ENCODE results near the gene PRAMEF9.
A peak's percentile ranks its signal among the peaks of the same experiment; 100 is the strongest.
"Not testable (repeated sequence)": the region's sequence is repeated elsewhere in the genome, so short reads cannot be mapped to it uniquely, and the experiment has no call there.

PRAMEF9 gene

GRCh38 chr1:13171548-13171947 is at the start of gene PRAMEF9:
Gene PRAMEF9, plus strand, starts transcription at chr1:13171848. Its CDS starts 3,433 bp downstream, at chr1:13175281.
- not testable (repeated sequence) for DNase-seq (ENCODE audit: low read depth in 2 of 2)

GRCh38 chr1:13155909-13156308 is 15.7 kb upstream of the PRAMEF9 start, which contains the start of gene PRAMEF26:
Gene PRAMEF26, minus strand, starts transcription at chr1:13156009. Its CDS starts 2,914 bp downstream, at chr1:13153095.
- DNase-seq (ENCODE audit: low read depth in 2 of 2), result not testable (repeated sequence)

GRCh38 chr1:13165531-13165930 is 6.1 kb upstream of the PRAMEF9 start, which contains the start of gene HNRNPCL4:
Gene HNRNPCL4, minus strand, starts transcription at chr1:13165631. Its CDS starts 164 bp downstream, at chr1:13165467.
- DNase-seq (ENCODE audit: low read depth in 2 of 2), result not testable (repeated sequence)

GRCh38 chr1:13201309-13201708 is 29.7 kb downstream of the PRAMEF9 start, which contains the start of gene PRAMEF13:
Gene PRAMEF13, minus strand, starts transcription at chr1:13201409. Its CDS starts 1,820 bp downstream, at chr1:13199589.
- not testable (repeated sequence) for DNase-seq (ENCODE audit: low read depth in 2 of 2)

- not testable (repeated sequence) for DNase-seq (ENCODE audit: low read depth in 2 of 2)
Observed at GRCh38 chr1:13208712-13209111, 37.1 kb downstream of the PRAMEF9 start.

GRCh38 chr1:13216619-13217018 is 45.0 kb downstream of the PRAMEF9 start:
- not testable (repeated sequence) for DNase-seq (ENCODE audit: low read depth in 2 of 2)

- not testable (repeated sequence) for DNase-seq (ENCODE audit: low read depth in 2 of 2)
Observed at GRCh38 chr1:13219203-13219602, 47.6 kb downstream of the PRAMEF9 start.

- DNase-seq (ENCODE audit: low read depth in 2 of 2), result not testable (repeated sequence)
Observed at GRCh38 chr1:13222788-13223187, 51.1 kb downstream of the PRAMEF9 start.

GRCh38 chr1:13224480-13225060 is 52.9 kb downstream of the PRAMEF9 start:
- DNase-seq (ENCODE audit: low read depth in 2 of 2), result no peak

- not testable (repeated sequence) for DNase-seq (ENCODE audit: low read depth in 2 of 2)
Observed at GRCh38 chr1:13225675-13226204, 54.1 kb downstream of the PRAMEF9 start, which contains the start of gene PRAMEF18. Gene PRAMEF18, minus strand, starts transcription at chr1:13226154. Its CDS starts 48 bp downstream, at chr1:13226106.

- not testable (repeated sequence) for DNase-seq (ENCODE audit: low read depth in 2 of 2)
Observed at GRCh38 chr1:13227271-13228055, 55.8 kb downstream of the PRAMEF9 start.

- peak in 1 of 2 donors; percentile 47 for DNase-seq (ENCODE audit: low read depth in 2 of 2)
Observed at GRCh38 chr1:13228343-13228781, 56.7 kb downstream of the PRAMEF9 start.
